Measurements from ENCODE around the gene GTF2A1L.
"Not testable (repeated sequence)": the region's sequence is repeated elsewhere in the genome, so short reads cannot be mapped to it uniquely, and the experiment has no call there.

GTF2A1L gene

GRCh38 chr2:48617618-48618017 is at the start of gene GTF2A1L:
Gene GTF2A1L (plus strand): TSS chr2:48617856. CDS start chr2:48617875, 19 bp downstream.
- no peak for DNase-seq

GRCh38 chr2:48568547-48568946 is 49.1 kb upstream of the GTF2A1L start:
- DNase-seq: peak; percentile 75

GRCh38 chr2:48569433-48569832 is 48.2 kb upstream of the GTF2A1L start:
- DNase-seq: no peak

- no peak for DNase-seq
These were observed 44.8 kb upstream of the GTF2A1L start for GRCh38 chr2:48572816-48573215.

GRCh38 chr2:48574353-48575287 is 43.0 kb upstream of the GTF2A1L start:
- peak; percentile 30 for DNase-seq

GRCh38 chr2:48578313-48578712 is 39.3 kb upstream of the GTF2A1L start:
- no peak for DNase-seq

GRCh38 chr2:48583961-48584360 is 33.7 kb upstream of the GTF2A1L start:
- no peak for DNase-seq

GRCh38 chr2:48584551-48584950 is 33.1 kb upstream of the GTF2A1L start:
- DNase-seq: no peak

- no peak for DNase-seq
These were observed 31.2 kb upstream of the GTF2A1L start for GRCh38 chr2:48586433-48586832.

GRCh38 chr2:48587560-48587959 is 30.1 kb upstream of the GTF2A1L start:
- DNase-seq: no peak

GRCh38 chr2:48587961-48588360 is 29.7 kb upstream of the GTF2A1L start:
- DNase-seq: no peak

GRCh38 chr2:48588745-48589144 is 28.9 kb upstream of the GTF2A1L start:
- DNase-seq: no peak

- peak; percentile 67 for DNase-seq
These were observed 28.4 kb upstream of the GTF2A1L start for GRCh38 chr2:48589170-48589767.

- peak; percentile 5 for DNase-seq
These were observed 27.6 kb upstream of the GTF2A1L start for GRCh38 chr2:48590017-48590416.

GRCh38 chr2:48592067-48592466 is 25.6 kb upstream of the GTF2A1L start:
- DNase-seq: no peak

- DNase-seq: not testable (repeated sequence)
These were observed 20.9 kb upstream of the GTF2A1L start for GRCh38 chr2:48596751-48597150.

GRCh38 chr2:48597492-48597891 is 20.2 kb upstream of the GTF2A1L start:
- no peak for DNase-seq

- peak; percentile 75 for DNase-seq
These were observed 17.3 kb upstream of the GTF2A1L start for GRCh38 chr2:48600204-48600813.

GRCh38 chr2:48600917-48601316 is 16.7 kb upstream of the GTF2A1L start:
- no peak for DNase-seq

- DNase-seq: peak; percentile 71
These were observed 16.3 kb upstream of the GTF2A1L start for GRCh38 chr2:48601349-48601748.

- peak; percentile 94 for DNase-seq
These were observed 12.0 kb upstream of the GTF2A1L start for GRCh38 chr2:48605482-48606175.

- peak; percentile 72 for DNase-seq
These were observed 10.2 kb upstream of the GTF2A1L start for GRCh38 chr2:48607307-48608014.

Measured in hematopoietic multipotent progenitor cell treated with erythropoietin and hydrocortisone succinate and interleukin-3 and kit ligand, for 4 days (in vitro differentiated cells).